Fibroblast of lung (primary cell): ENCODE results near the gene PLEKHA6. TPM values are rescaled to one million over a fixed set of nuclear protein-coding genes. Genes with fewer than 3 reads are reported as not detected.
A peak's percentile ranks its signal among the peaks of the same experiment; 100 is the strongest.

Experiments used
- DNase-seq, 2 donors: peaks; one replicate each; pipeline versions ENCODE4 v3.0.0 to v3.0.0-alpha.2; 2010; ENCODE audit warnings: low read depth in 2 of 2
- H2AFZ ChIP-seq: 2 replicates; pipeline ENCODE4 v1.5.1; 2012; ENCODE audit warnings: low read length, control low read depth, inconsistent platforms
- H3K27ac ChIP-seq: 2 replicates; pipeline ENCODE4 v1.5.1; 2011; ENCODE audit warnings: low read length, control low read depth; ENCODE audit not compliant: insufficient read depth
- H3K27me3 ChIP-seq: 2 replicates; pipeline ENCODE4 v1.5.1; 2011; ENCODE audit warnings: mild to moderate bottlenecking, low read length; ENCODE audit not compliant: control insufficient read depth, insufficient read depth
- H3K36me3 ChIP-seq: 2 replicates; pipeline ENCODE4 v1.5.1; 2011; ENCODE audit warnings: low read length; ENCODE audit not compliant: control insufficient read depth, insufficient read depth
- H3K4me1 ChIP-seq: 2 replicates; pipeline ENCODE4 v1.5.1; 2011; ENCODE audit warnings: low read length; ENCODE audit not compliant: control insufficient read depth, insufficient read depth; ENCODE audit errors: extremely low read depth
- H3K4me2 ChIP-seq: 2 replicates; pipeline ENCODE4 v1.5.1; 2011; ENCODE audit warnings: low read length, control low read depth; ENCODE audit not compliant: insufficient read depth; ENCODE audit errors: extremely low read depth
- H3K4me3 ChIP-seq, 4 experiments: fragments of 200-600 bp in 1 of 4; sonication (generic) in 1 of 4; replicated peaks in 1 of 4; 2 replicates each; pipeline ENCODE4 v1.5.1; 2011 to 2016; ENCODE audit warnings: low read length in 4 of 4, low read depth in 3 of 4, mild to moderate bottlenecking in 3 of 4, control low read depth in 2 of 4, inconsistent platforms in 1 of 4, mixed read lengths in 1 of 4; ENCODE audit not compliant: insufficient read depth in 1 of 4; ENCODE audit errors: control extremely low read depth in 1 of 4
- H3K79me2 ChIP-seq: 2 replicates; pipeline ENCODE4 v1.5.1; 2012; ENCODE audit warnings: mild to moderate bottlenecking, low read length, inconsistent platforms; ENCODE audit not compliant: control insufficient read depth, insufficient read depth
- H3K9ac ChIP-seq: 2 replicates; pipeline ENCODE4 v1.5.1; 2011; ENCODE audit warnings: mild to moderate bottlenecking, low read length, control low read depth; ENCODE audit not compliant: insufficient read depth
- H3K9me3 ChIP-seq: 2 replicates; pipeline ENCODE4 v1.5.1; 2012; ENCODE audit warnings: low read depth, low read length; ENCODE audit not compliant: control insufficient read depth, insufficient read depth
- H4K20me1 ChIP-seq: 2 replicates; pipeline ENCODE4 v1.5.1; 2011; ENCODE audit warnings: low read length; ENCODE audit not compliant: control insufficient read depth, insufficient read depth; ENCODE audit errors: extremely low read depth
- CTCF ChIP-seq, 2 donors: IDR thresholded peaks in 1 of 2; conservative IDR thresholded peaks in 1 of 2; 1 replicate in 1 of 2; 2 replicates in 1 of 2; pipeline ENCODE4 v1.5.1; 2011 to 2012; ENCODE audit warnings: low read length in 2 of 2, control low read depth in 1 of 2, inconsistent platforms in 1 of 2, low read depth in 1 of 2, mild to moderate bottlenecking in 1 of 2
- EZH2 ChIP-seq: IDR thresholded peaks from 2 replicates; pipeline ENCODE4 v1.5.1; 2012; ENCODE audit warnings: low read length, control low read depth, mild to moderate bottlenecking; ENCODE audit errors: missing control alignments
- polyA plus RNA-seq, 2 donors: library from polyadenylated mRNA; depleted of rRNA in 1 of 2; stranded (reverse) in 1 of 2; unstranded in 1 of 2; fragments of >200 nt; gene quantifications; 2 replicates each; pipeline ENCODE4 v1.2.1, GENCODE V29; 2011 to 2012; ENCODE audit warnings: missing spikeins in 1 of 2
- total RNA-seq: library from RNA; depleted of rRNA; stranded (reverse); fragments of >200 nt; gene quantifications from 2 replicates; pipeline ENCODE4 v1.2.1, GENCODE V29; 2014

Gene PLEKHA6
- total and polyA plus RNA-seq, 2 donors (not counting 1 experiment from before 2014, with no cell fraction given): 3.8 to 4.3 TPM

GRCh38 chr1:204280099-204280961 lies 79.4 kb downstream of the PLEKHA6 start:
- Histone ChIP-seq H3K27me3 (peaks cover 57% of the 10 kb centered on the region), H3K4me1 (no peaks in the 10 kb centered on the region), H3K27ac (no peak overlapping the region), H3K36me3 (no peaks in the 10 kb centered on the region), H3K4me2 (no peak overlapping the region), H4K20me1 (no peaks in the 10 kb centered on the region), H3K4me3 (no peak overlapping the region), H3K79me2 (no peaks in the 10 kb centered on the region), H3K9me3 (no peaks in the 10 kb centered on the region), H2AFZ (no peak overlapping the region), H3K9ac (no peak overlapping the region)
- TF ChIP-seq CTCF (conservative IDR thresholded peaks at IDR 0.05 in 1 of 2, IDR thresholded peaks at IDR 0.05 in 1 of 2; ENCODE audit: low read depth in 1 of 2, low read length in 2 of 2) (no peak), EZH2 (no peak)
- DNase-seq: no peak

GRCh38 chr1:204278958-204279357 lies 80.8 kb downstream of the PLEKHA6 start:
- DNase-seq: no peak
- Histone ChIP-seq H3K27me3 (peaks cover 53% of the 10 kb centered on the region), H2AFZ (no peak overlapping the region), H3K4me3 (no peak overlapping the region), H4K20me1 (no peaks in the 10 kb centered on the region), H3K36me3 (no peaks in the 10 kb centered on the region), H3K9ac (no peak overlapping the region), H3K4me2 (no peak overlapping the region), H3K4me1 (no peaks in the 10 kb centered on the region), H3K79me2 (no peaks in the 10 kb centered on the region), H3K27ac (no peak overlapping the region), H3K9me3 (no peaks in the 10 kb centered on the region)
- TF ChIP-seq EZH2: no peak
- no peak for TF ChIP-seq CTCF (conservative IDR thresholded peaks at IDR 0.05 in 1 of 2, IDR thresholded peaks at IDR 0.05 in 1 of 2; ENCODE audit: low read depth in 1 of 2, low read length in 2 of 2)

GRCh38 chr1:204278251-204278650 lies 81.5 kb downstream of the PLEKHA6 start:
- Histone ChIP-seq H3K36me3 (no peaks in the 10 kb centered on the region), H3K27ac (no peak overlapping the region), H3K4me1 (no peaks in the 10 kb centered on the region), H2AFZ (no peak overlapping the region), H3K9ac (no peak overlapping the region), H3K4me2 (no peak overlapping the region), H3K27me3 (peaks cover 46% of the 10 kb centered on the region), H4K20me1 (no peaks in the 10 kb centered on the region), H3K4me3 (no peak overlapping the region), H3K9me3 (no peaks in the 10 kb centered on the region), H3K79me2 (no peaks in the 10 kb centered on the region)
- peak in 1 of 2 donors; percentile 43 for DNase-seq
- TF ChIP-seq EZH2 (no peak), CTCF (conservative IDR thresholded peaks at IDR 0.05 in 1 of 2, IDR thresholded peaks at IDR 0.05 in 1 of 2; ENCODE audit: low read depth in 1 of 2, low read length in 2 of 2) (no peak)
